ENCODE data around the gene NEMP2.

Gene NEMP2

DNA sequence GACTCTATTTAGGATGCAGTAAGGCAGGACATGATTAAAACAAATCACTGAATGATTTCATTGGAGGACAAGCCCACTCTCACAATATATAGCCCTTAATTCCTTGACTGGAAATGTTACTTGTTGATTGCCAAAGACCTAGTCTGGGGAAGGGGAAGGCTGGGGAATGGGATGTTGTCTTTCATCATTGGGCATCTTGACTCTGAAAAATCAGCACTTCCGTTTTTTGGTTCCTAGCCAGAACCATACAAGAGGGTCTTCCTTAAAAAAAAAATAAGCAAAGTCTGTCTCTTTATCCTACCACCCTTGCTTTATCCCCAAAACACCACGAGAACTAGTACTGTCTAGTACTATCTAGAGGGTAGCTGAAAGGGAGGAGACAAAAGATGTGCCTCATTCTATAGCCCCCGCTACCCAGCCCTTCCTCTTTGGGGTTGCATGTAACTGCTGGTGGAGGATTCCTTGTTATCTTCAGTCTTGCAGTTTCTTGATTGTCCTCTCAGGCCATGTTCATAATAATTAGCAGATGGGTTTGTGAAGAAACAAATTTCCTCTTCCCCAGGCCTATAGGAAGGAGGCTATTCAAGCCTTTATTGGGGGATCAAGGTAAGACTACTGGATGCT lies 55.8 kb downstream of the NEMP2 start:
- Histone ChIP-seq H3K9me3 (ENCODE audit: insufficient read depth, low read length) (no peaks in the 10 kb centered on the region), H3K36me3 (ENCODE audit: low read length) (no peaks in the 10 kb centered on the region), H3K4me2 (ENCODE audit: low read depth, low read length, poor library complexity, severe bottlenecking) (no peak overlapping the region), H3K27ac (ENCODE audit: low read depth, low read length) (no peak overlapping the region), H4K20me1 (ENCODE audit: low read depth, low read length) (no peaks in the 10 kb centered on the region), H3K4me3 (ENCODE audit: insufficient read depth, low read length, poor library complexity, severe bottlenecking) (no peak overlapping the region), H2AFZ (ENCODE audit: low read depth, low read length, severe bottlenecking) (no peak overlapping the region), H3F3A (ENCODE audit: insufficient read depth) (no peaks in the 10 kb centered on the region), H3K9me2 (replicated peaks; ENCODE audit: insufficient read depth, low read length) (no peaks in the 10 kb centered on the region), H3K27me3 (ENCODE audit: low read length) (no peaks in the 10 kb centered on the region), H3K9ac (ENCODE audit: low read length) (no peak overlapping the region), H3K79me2 (ENCODE audit: insufficient read depth, low read length) (no peaks in the 10 kb centered on the region)
- TF ChIP-seq CTCF (IDR thresholded peaks at IDR 0.05; ENCODE audit: insufficient read depth, low read length, poor library complexity, severe bottlenecking) (no peak), EZH2phosphoT487 (conservative IDR thresholded peaks at IDR 0.05; ENCODE audit: low read length) (no peak)

DNA sequence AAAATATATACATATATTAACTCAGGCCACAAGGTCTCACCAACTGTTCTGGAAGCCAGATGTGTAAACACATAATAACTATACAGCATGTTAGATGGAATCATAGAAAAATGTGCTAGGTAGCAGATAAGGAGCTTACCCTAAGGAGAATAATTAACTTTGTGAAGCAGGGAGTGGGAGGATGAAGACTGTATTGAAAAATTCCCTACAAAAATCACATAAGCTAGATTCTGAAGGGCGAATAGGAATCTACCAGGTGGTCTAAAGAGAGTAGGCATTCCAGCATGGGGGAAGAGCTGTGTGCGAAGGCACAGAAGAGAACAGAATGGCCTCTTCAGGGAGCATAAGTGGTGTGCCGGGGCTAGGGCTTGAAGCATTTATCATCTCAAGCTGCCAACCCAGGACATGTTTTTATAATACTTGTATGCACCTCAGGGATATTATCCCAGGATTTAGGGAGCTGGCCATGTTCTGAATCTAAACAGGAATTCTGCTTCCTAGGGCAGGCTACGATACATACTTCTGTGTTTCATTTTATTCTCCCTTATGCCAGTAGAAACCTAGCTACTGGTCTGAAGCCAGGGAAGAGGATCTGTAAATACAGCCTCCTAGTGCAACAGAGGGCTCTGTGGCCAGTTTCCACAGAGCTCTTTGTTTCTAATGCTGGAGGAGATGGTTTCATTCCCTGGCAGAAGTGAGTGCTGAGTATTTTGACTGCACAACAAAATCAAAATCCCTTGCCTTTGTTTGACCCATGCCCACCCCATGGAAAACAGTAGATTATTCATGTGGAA lies 56.7 kb downstream of the NEMP2 start:
- Histone ChIP-seq H3K27me3 (ENCODE audit: low read length) (no peaks in the 10 kb centered on the region), H3K9me3 (ENCODE audit: insufficient read depth, low read length) (no peaks in the 10 kb centered on the region), H3K4me2 (ENCODE audit: low read depth, low read length, poor library complexity, severe bottlenecking) (no peak overlapping the region), H3K79me2 (ENCODE audit: insufficient read depth, low read length) (no peaks in the 10 kb centered on the region), H3F3A (ENCODE audit: insufficient read depth) (no peaks in the 10 kb centered on the region), H4K20me1 (ENCODE audit: low read depth, low read length) (no peaks in the 10 kb centered on the region), H3K9ac (ENCODE audit: low read length) (no peak overlapping the region), H3K4me3 (ENCODE audit: insufficient read depth, low read length, poor library complexity, severe bottlenecking) (no peak overlapping the region), H3K9me2 (replicated peaks; ENCODE audit: insufficient read depth, low read length) (no peaks in the 10 kb centered on the region), H3K27ac (ENCODE audit: low read depth, low read length) (no peak overlapping the region), H2AFZ (ENCODE audit: low read depth, low read length, severe bottlenecking) (no peak overlapping the region), H3K36me3 (ENCODE audit: low read length) (no peaks in the 10 kb centered on the region)
- no peak for TF ChIP-seq EZH2phosphoT487 (conservative IDR thresholded peaks at IDR 0.05; ENCODE audit: low read length)
- TF ChIP-seq CTCF (IDR thresholded peaks at IDR 0.05; ENCODE audit: insufficient read depth, low read length, poor library complexity, severe bottlenecking) = no peak

GRCh38 chr2:190470256-190470826 lies 64.2 kb downstream of the NEMP2 start:
- Histone ChIP-seq H3K9me3 (ENCODE audit: insufficient read depth, low read length) (no peaks in the 10 kb centered on the region), H3K27ac (ENCODE audit: low read depth, low read length) (no peak overlapping the region)

More at GRCh38 chr2:190470256-190470826, 64.2 kb downstream of the NEMP2 start:
- TF ChIP-seq CTCF (IDR thresholded peaks at IDR 0.05; ENCODE audit: insufficient read depth, low read length, poor library complexity, severe bottlenecking) (no peak), EZH2phosphoT487 (conservative IDR thresholded peaks at IDR 0.05; ENCODE audit: low read length) (no peak)
- Histone ChIP-seq H3K36me3 (ENCODE audit: low read length) (no peaks in the 10 kb centered on the region), H3K27me3 (ENCODE audit: low read length) (no peaks in the 10 kb centered on the region), H3K4me2 (ENCODE audit: low read depth, low read length, poor library complexity, severe bottlenecking) (no peak overlapping the region), H4K20me1 (ENCODE audit: low read depth, low read length) (no peaks in the 10 kb centered on the region), H3K4me3 (ENCODE audit: insufficient read depth, low read length, poor library complexity, severe bottlenecking) (no peak overlapping the region), H3K9ac (ENCODE audit: low read length) (no peak overlapping the region), H3F3A (ENCODE audit: insufficient read depth) (no peaks in the 10 kb centered on the region), H2AFZ (ENCODE audit: low read depth, low read length, severe bottlenecking) (no peak overlapping the region), H3K9me2 (replicated peaks; ENCODE audit: insufficient read depth, low read length) (no peaks in the 10 kb centered on the region), H3K79me2 (ENCODE audit: insufficient read depth, low read length) (no peaks in the 10 kb centered on the region)

All from SU-DHL-6 (cell line).